Measurements from ENCODE around the gene PHF2. TPM values are rescaled to one million over a fixed set of nuclear protein-coding genes. Genes with fewer than 3 reads are reported as not detected.

PHF2 gene
- total RNA-seq, 2 experiments from 2014 or later, result 16.0 to 16.5 TPM

DNA sequence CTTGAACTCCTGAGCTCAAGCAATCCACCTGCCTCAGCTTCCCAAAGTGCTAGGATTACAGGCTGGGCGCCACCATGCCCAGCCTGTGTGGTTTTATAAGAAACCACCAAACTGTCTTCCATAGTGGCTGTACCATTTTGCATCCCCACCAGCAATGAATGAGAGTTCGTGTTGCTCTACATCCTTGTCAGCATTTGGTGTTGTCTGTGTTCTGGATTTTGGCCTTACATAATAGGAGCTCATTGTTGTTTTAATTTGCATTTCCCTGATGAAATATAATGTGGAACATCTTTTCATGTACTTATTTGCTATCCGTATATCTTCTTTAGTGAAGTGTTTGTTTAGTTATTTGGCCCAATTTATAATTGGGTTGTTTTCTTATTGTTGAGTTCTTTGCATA, 29.8 kb downstream of the PHF2 start:
- DNase-seq (no peak), ATAC-seq (no peak)
- intact Hi-C loops (cut with DNase I, micrococcal nuclease), result no loop called here
- Mint-ChIP-seq H3K4me3 (no peak overlapping the region), H3K27me3 (no peaks in the 10 kb centered on the region), H3K36me3 (ENCODE audit: low read depth) (peaks cover 38% of the 10 kb centered on the region), H3K27ac (no peak overlapping the region), H3K9me3 (ENCODE audit: low read depth) (peaks cover 34% of the 10 kb centered on the region), H3K4me1 (peaks cover 8% of the 10 kb centered on the region)
- CTCF ChIA-PET, result interaction anchor here (1.4 kb wide), 1 partner anchor 40 kb away, joined by 4 read pairs; no protein-coding TSS in a partner anchor
- POLR2A ChIA-PET, result no interaction called here

- Mint-ChIP-seq H3K4me3 (no peak overlapping the region), H3K36me3 (ENCODE audit: low read depth) (peaks cover 32% of the 10 kb centered on the region), H3K27me3 (no peaks in the 10 kb centered on the region), H3K4me1 (peaks cover 24% of the 10 kb centered on the region), H3K27ac (no peak overlapping the region), H3K9me3 (ENCODE audit: low read depth) (peaks cover 34% of the 10 kb centered on the region)
- intact Hi-C loops (cut with DNase I, micrococcal nuclease), result no loop called here
- CTCF ChIA-PET, result interaction anchor here (0.6 kb wide), 1 partner anchor 18 kb away, joined by 3 read pairs; no protein-coding TSS in a partner anchor
- ATAC-seq (no peak), DNase-seq (no peak)
- POLR2A ChIA-PET, result no interaction called here
Observed at GRCh38 chr9:93610206-93610605, 33.8 kb downstream of the PHF2 start.

DNA sequence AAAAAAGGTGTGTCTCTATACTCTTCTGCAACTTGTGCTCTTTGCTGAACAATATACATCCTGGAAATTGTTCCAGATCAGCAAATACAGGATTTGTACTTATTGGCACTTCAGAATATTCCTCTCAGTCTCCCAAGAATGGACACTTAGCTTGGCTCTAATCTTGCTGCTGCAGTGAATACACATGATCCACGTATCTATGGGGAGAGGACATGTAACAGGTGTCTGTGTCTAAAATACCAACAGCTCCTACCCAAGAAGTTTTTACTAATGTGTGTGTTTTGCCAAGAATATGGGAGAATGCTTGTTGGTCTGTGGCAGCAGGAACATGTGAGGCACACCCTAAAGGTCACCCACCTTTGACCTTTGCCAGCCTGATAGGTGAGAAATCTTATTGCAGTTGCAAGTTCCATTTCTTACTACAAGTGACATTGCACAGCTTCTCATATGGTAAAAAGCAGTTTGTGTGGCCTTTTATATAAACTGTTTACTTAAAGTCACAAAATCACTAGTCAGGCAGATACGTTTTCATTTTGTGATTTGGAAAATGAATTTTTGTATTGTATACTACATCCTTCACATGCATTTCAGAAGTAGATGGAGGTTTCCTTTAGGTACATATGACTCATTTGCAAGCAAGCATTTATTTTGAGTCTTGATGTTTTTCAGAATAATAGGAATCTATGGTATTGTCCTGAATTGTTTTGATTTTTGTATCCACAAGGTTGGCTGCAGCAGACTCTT, 35.8 kb downstream of the PHF2 start:
- ATAC-seq, result peak; percentile 79
- H3K9me3 Mint-ChIP-seq (ENCODE audit: low read depth), result peaks cover 20% of the 10 kb centered on the region
- DNase-seq, result peak; percentile 38
- peaks cover 16% of the 10 kb centered on the region for H3K36me3 Mint-ChIP-seq (ENCODE audit: low read depth)
- intact Hi-C loops (cut with DNase I, micrococcal nuclease), result no loop called here
- H3K4me1 Mint-ChIP-seq, result peaks cover 21% of the 10 kb centered on the region
- H3K27ac Mint-ChIP-seq, result peak overlapping the region; percentile 47
- ChIA-PET POLR2A (no interaction called here), CTCF (no interaction called here)
- H3K4me3 Mint-ChIP-seq, result no peak overlapping the region
- H3K27me3 Mint-ChIP-seq, result no peaks in the 10 kb centered on the region

- ATAC-seq (peak; percentile 69), DNase-seq (peak; percentile 36)
- peaks cover 20% of the 10 kb centered on the region for H3K4me1 Mint-ChIP-seq
- no peaks in the 10 kb centered on the region for H3K27me3 Mint-ChIP-seq
- no peak overlapping the region for H3K4me3 Mint-ChIP-seq
- intact Hi-C loops (cut with DNase I, micrococcal nuclease), result no loop called here
- CTCF ChIA-PET, result no interaction called here
- POLR2A ChIA-PET, result no interaction called here
- peaks cover 18% of the 10 kb centered on the region for H3K9me3 Mint-ChIP-seq (ENCODE audit: low read depth)
- peaks cover 14% of the 10 kb centered on the region for H3K36me3 Mint-ChIP-seq (ENCODE audit: low read depth)
- H3K27ac Mint-ChIP-seq, result peak overlapping the region; percentile 47
Observed at GRCh38 chr9:93612796-93613154, 36.4 kb downstream of the PHF2 start.

- intact Hi-C loops (cut with DNase I, micrococcal nuclease), result no loop called here
- DNase-seq, result no peak
- Mint-ChIP-seq H3K4me3 (no peak overlapping the region), H3K36me3 (ENCODE audit: low read depth) (peaks cover 13% of the 10 kb centered on the region), H3K4me1 (peaks cover 22% of the 10 kb centered on the region), H3K27me3 (no peaks in the 10 kb centered on the region), H3K9me3 (ENCODE audit: low read depth) (peaks cover 15% of the 10 kb centered on the region), H3K27ac (peak overlapping the region; percentile 10)
- ATAC-seq, result no peak
- ChIA-PET POLR2A (no interaction called here), CTCF (no interaction called here)
Observed at GRCh38 chr9:93613174-93613573, 36.8 kb downstream of the PHF2 start.

- no peak for DNase-seq
- no peak for ATAC-seq
- H3K9me3 Mint-ChIP-seq (ENCODE audit: low read depth), result peaks cover 14% of the 10 kb centered on the region
- POLR2A ChIA-PET, result no interaction called here
- H3K4me3 Mint-ChIP-seq, result no peak overlapping the region
- peaks cover 22% of the 10 kb centered on the region for H3K4me1 Mint-ChIP-seq
- intact Hi-C loops (cut with DNase I, micrococcal nuclease), result no loop called here
- H3K27me3 Mint-ChIP-seq, result no peaks in the 10 kb centered on the region
- peaks cover 13% of the 10 kb centered on the region for H3K36me3 Mint-ChIP-seq (ENCODE audit: low read depth)
- CTCF ChIA-PET, result no interaction called here
- H3K27ac Mint-ChIP-seq, result peak overlapping the region; percentile 44
Observed at GRCh38 chr9:93613791-93614190, 37.4 kb downstream of the PHF2 start.

- Mint-ChIP-seq H3K27ac (no peak overlapping the region), H3K4me1 (peaks cover 22% of the 10 kb centered on the region), H3K9me3 (ENCODE audit: low read depth) (peaks cover 5% of the 10 kb centered on the region), H3K4me3 (no peak overlapping the region), H3K27me3 (no peaks in the 10 kb centered on the region), H3K36me3 (ENCODE audit: low read depth) (peaks cover 5% of the 10 kb centered on the region)
- DNase-seq (no peak), ATAC-seq (no peak)
- CTCF ChIA-PET, result no interaction called here
- intact Hi-C loops (cut with DNase I, micrococcal nuclease), result no loop called here
- POLR2A ChIA-PET, result no interaction called here
Observed at GRCh38 chr9:93614830-93615468, 38.6 kb downstream of the PHF2 start.

DNA sequence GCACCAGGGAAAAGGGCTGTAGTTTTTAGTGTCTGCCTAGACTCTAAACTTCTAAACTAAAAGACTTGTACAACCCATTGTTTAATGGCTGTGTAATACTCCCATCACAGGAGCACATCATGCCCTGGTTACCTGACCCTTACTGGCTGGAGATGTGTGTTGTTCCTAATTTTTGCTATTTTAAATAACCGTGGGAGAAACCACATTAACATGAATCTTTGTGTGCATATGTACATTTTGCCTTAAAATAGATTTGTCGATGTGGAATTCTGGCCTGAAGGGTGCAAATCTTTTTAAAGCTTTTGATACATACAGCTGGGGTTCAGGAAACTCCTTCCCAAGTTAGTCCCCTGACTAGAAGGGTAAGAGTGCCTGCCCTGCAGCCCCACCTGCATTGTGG, 39.7 kb downstream of the PHF2 start:
- H3K36me3 Mint-ChIP-seq (ENCODE audit: low read depth), result no peaks in the 10 kb centered on the region
- H3K27ac Mint-ChIP-seq, result no peak overlapping the region
- ChIA-PET POLR2A (interaction anchor here (0.6 kb wide), 1 partner anchor 34 kb away, joined by 3 read pairs; no protein-coding TSS in a partner anchor), CTCF (interaction anchor here (0.6 kb wide), 1 partner anchor 503 kb away, joined by 3 read pairs; no protein-coding TSS in a partner anchor)
- no peaks in the 10 kb centered on the region for H3K27me3 Mint-ChIP-seq
- H3K9me3 Mint-ChIP-seq (ENCODE audit: low read depth), result no peaks in the 10 kb centered on the region
- intact Hi-C loops (cut with DNase I, micrococcal nuclease), result no loop called here
- H3K4me3 Mint-ChIP-seq, result no peak overlapping the region
- ATAC-seq, result no peak
- DNase-seq, result no peak
- peaks cover 22% of the 10 kb centered on the region for H3K4me1 Mint-ChIP-seq

DNA sequence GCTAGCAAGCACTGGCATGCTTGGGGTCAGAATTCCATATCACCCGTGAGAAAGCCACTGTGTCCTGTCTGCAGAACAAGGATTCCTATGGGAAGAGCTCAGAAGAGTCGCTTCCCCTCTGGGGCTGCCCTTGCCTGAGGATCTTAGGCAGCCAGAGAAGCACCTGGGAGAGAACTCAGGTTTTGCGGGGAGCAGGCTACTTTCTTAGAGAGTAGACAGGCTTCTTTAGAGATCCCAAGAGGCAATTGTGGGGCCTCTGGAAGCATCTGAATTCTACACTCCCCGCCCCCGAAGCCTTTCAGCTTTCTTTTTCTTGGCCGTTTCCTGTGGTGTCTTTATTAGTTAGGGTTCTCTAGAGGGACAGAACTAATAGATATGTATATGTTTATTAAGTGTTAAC, 40.9 kb downstream of the PHF2 start:
- H3K4me1 Mint-ChIP-seq, result peaks cover 19% of the 10 kb centered on the region
- no peak overlapping the region for H3K27ac Mint-ChIP-seq
- DNase-seq, result no peak
- ATAC-seq, result no peak
- no peaks in the 10 kb centered on the region for H3K36me3 Mint-ChIP-seq (ENCODE audit: low read depth)
- ChIA-PET CTCF (no interaction called here), POLR2A (no interaction called here)
- intact Hi-C loops (cut with DNase I, micrococcal nuclease), result no loop called here
- no peaks in the 10 kb centered on the region for H3K27me3 Mint-ChIP-seq
- no peak overlapping the region for H3K4me3 Mint-ChIP-seq
- H3K9me3 Mint-ChIP-seq (ENCODE audit: low read depth), result no peaks in the 10 kb centered on the region

DNA sequence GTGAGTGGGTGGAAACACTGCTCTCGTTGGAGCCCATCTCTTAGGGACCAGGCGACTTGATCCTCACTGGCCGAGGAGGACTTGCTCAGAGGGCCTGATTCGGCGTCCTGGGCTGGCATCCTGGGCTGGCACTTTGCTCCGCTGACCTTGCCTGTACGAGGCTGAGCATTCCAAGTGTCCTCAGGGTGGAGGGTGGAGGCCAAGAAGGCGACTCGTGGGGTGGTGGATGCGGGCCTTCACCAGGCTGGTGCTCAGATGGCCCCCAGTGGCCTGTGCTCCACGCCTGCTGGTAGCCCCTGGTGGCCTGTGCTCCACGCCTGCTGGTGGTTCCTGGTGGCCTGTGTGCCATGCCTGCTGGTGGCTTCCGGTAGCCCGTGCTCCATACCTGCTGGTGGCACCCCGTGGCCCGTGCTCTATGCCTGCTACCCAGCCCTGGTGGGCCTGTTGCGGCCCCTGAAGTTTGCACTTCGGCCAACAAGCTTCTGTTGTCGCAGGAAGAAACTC, 42.9 kb downstream of the PHF2 start:
- CTCF ChIA-PET, result no interaction called here
- H3K27me3 Mint-ChIP-seq, result no peaks in the 10 kb centered on the region
- H3K9me3 Mint-ChIP-seq (ENCODE audit: low read depth), result no peaks in the 10 kb centered on the region
- DNase-seq, result no peak
- no peak overlapping the region for H3K4me3 Mint-ChIP-seq
- no peak for ATAC-seq
- intact Hi-C loops (cut with DNase I, micrococcal nuclease), result no loop called here
- H3K4me1 Mint-ChIP-seq, result peaks cover 17% of the 10 kb centered on the region
- H3K36me3 Mint-ChIP-seq (ENCODE audit: low read depth), result no peaks in the 10 kb centered on the region
- no peak overlapping the region for H3K27ac Mint-ChIP-seq
- POLR2A ChIA-PET, result no interaction called here

GRCh38 chr9:93620041-93620506, 43.7 kb downstream of the PHF2 start:
- Mint-ChIP-seq H3K36me3 (ENCODE audit: low read depth) (no peaks in the 10 kb centered on the region), H3K4me3 (no peak overlapping the region), H3K27ac (no peak overlapping the region), H3K9me3 (ENCODE audit: low read depth) (no peaks in the 10 kb centered on the region), H3K27me3 (no peaks in the 10 kb centered on the region), H3K4me1 (peaks cover 17% of the 10 kb centered on the region)
- intact Hi-C loops (cut with DNase I, micrococcal nuclease), result no loop called here
- POLR2A ChIA-PET, result interaction anchor here (0.6 kb wide), 1 partner anchor 871 kb away, joined by 4 read pairs; no protein-coding TSS in a partner anchor
- CTCF ChIA-PET, result no interaction called here
- DNase-seq, result no peak
- ATAC-seq, result no peak
